ENCODE data around the gene VPS45. TPM values are rescaled to one million over a fixed set of nuclear protein-coding genes. Genes with fewer than 3 reads are reported as not detected.

The VPS45 gene
- total and polyA plus RNA-seq, 2 of the 8 experiments (the other 6 are each of a cell fraction or from before 2014, with no cell fraction given), result 19.1 to 27.6 TPM

DNA sequence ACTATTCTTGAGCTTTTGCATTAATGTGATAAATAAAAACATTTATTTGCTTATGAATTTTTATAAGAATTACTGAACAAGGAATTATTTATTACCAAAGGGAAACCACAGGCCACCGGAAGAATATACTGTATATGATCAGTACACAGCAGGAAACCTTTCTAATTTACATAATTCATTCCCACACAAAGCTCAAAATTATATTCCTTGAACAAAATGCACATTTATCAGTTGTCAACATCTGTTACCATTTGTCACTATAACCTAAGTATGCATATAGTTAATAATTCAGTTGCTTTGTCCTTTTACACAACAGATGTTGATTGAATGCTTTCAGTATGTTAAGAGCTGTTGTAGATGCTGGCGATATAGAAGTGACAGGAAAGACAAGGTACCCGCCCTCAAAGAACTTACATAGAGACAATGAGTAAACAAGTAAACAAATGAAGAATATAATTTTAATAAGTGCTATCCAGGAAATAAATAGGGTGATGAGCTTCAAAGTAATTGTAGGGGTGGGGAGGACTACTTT lies 27.2 kb downstream of the VPS45 start:
- 95% methylated on average over 3 of the region's 3 CpGs; no CpG with 5 or more reads in 1 of the 2 experiments for WGBS, 2 experiments (ENCODE audit: extremely low coverage in 1 of 2, insufficient coverage in 1 of 2, insufficient read length in 1 of 2, insufficient replicate concordance in 2 of 2, low coverage in 1 of 2, low lambda C conversion rate in 2 of 2, missing lambda C conversion rate in 1 of 2)
- Histone ChIP-seq H2AK5ac (ENCODE audit: low read depth, low read length) (no peak overlapping the region), H3K79me2 (ENCODE audit: control insufficient read depth in 1 of 2, insufficient read depth in 2 of 2, low read length in 2 of 2) (no peaks in the 10 kb centered on the region), H4K20me1 (replicated peaks in 1 of 2; ENCODE audit: control insufficient read depth in 1 of 2, insufficient read depth in 2 of 2, low read length in 2 of 2) (no peaks in the 10 kb centered on the region), H3K23ac (ENCODE audit: insufficient read length) (no peak overlapping the region), H2AFZ (ENCODE audit: low read length) (no peak overlapping the region), H3K27ac (ENCODE audit: low read depth, low read length) (no peak overlapping the region), H3K4me3 (ENCODE audit: extremely low read depth in 1 of 4, insufficient read depth in 2 of 4, low read depth in 3 of 4, low read length in 4 of 4) (no peak overlapping the region), H3K36me3 (ENCODE audit: control insufficient read depth in 2 of 4, insufficient read depth in 4 of 4, low read length in 3 of 4) (peaks cover 0 to 15% (median 0%) of the 10 kb centered on the region in 4 experiments; a peak in 3 of 8 replicates), H4K5ac (ENCODE audit: insufficient read length, low read depth, low read length) (no peak overlapping the region), H3K4me2 (ENCODE audit: insufficient read depth in 1 of 2, low read depth in 2 of 2, low read length in 2 of 2) (no peak overlapping the region), H4K91ac (replicated peaks; ENCODE audit: insufficient read length, low read length) (no peak overlapping the region), H3K23me2 (ENCODE audit: low read depth, low read length) (no peaks in the 10 kb centered on the region), H3K9me3 (ENCODE audit: insufficient read depth in 2 of 2, low read depth in 1 of 2, low read length in 1 of 2) (no peaks in the 10 kb centered on the region), H2BK12ac (ENCODE audit: low read depth, low read length) (no peak overlapping the region), H2BK20ac (ENCODE audit: low read length) (no peak overlapping the region), H3K14ac (ENCODE audit: insufficient read length) (no peak overlapping the region), H3K4me1 (replicated peaks in 1 of 4; ENCODE audit: control insufficient read depth in 3 of 4, insufficient read depth in 4 of 4, low read length in 3 of 4) (no peaks in the 10 kb centered on the region), H2BK5ac (ENCODE audit: low read depth, low read length) (no peak overlapping the region), H4K8ac (ENCODE audit: extremely low read depth, insufficient read depth, low read length) (no peak overlapping the region), H3K27me3 (replicated peaks in 1 of 4; ENCODE audit: control insufficient read depth in 3 of 4, extremely low read depth in 1 of 4, insufficient read depth in 3 of 4, low read length in 3 of 4) (no peaks in the 10 kb centered on the region), H3K4ac (replicated peaks; ENCODE audit: insufficient read length, low read depth, low read length) (no peak overlapping the region), H2BK120ac (replicated peaks; ENCODE audit: low read depth, low read length) (no peak overlapping the region), H3K18ac (ENCODE audit: extremely low read depth, low read length) (no peak overlapping the region), H3K9ac (replicated peaks in 1 of 4; ENCODE audit: extremely low read depth in 1 of 4, low read depth in 3 of 4, low read length in 3 of 4) (no peak overlapping the region), H2BK15ac (ENCODE audit: low read length) (no peak overlapping the region), H3K56ac (replicated peaks; ENCODE audit: insufficient read length, low read depth, low read length) (no peak overlapping the region), H3K79me1 (ENCODE audit: low read depth, low read length) (no peaks in the 10 kb centered on the region)
- ChIA-PET POLR2A (ENCODE audit: partially characterized antibody) (interaction anchor here (0.7 kb wide), 1 partner anchor 731 kb away, joined by 3 read pairs; no protein-coding TSS in a partner anchor), CTCF (ENCODE audit: partially characterized antibody) (interaction anchor here (1.0 to 1.1 kb wide), 3 partner anchors 27 to 90 kb away, joined by 4 to 7 read pairs (median 4); partner anchors contain the start of gene VPS45)
- FAIRE-seq (no peak), DNase-seq (ENCODE audit: low read depth in 1 of 2, low spot score in 2 of 2) (no peak)
- TF ChIP-seq YY1 (IDR thresholded peaks at IDR 0.05; ENCODE audit: low read depth, low read length), result no peak
- TF ChIP-seq CEBPB (IDR thresholded peaks at IDR 0.05; ENCODE audit: low read depth, low read length), result no peak
- no peak for TF ChIP-seq RAD21 (IDR thresholded peaks at IDR 0.05 in 1 of 2, conservative IDR thresholded peaks at IDR 0.05 in 1 of 2; ENCODE audit: low read depth in 2 of 2, low read length in 2 of 2)
- no peak for TF ChIP-seq TCF12 (IDR thresholded peaks at IDR 0.05; ENCODE audit: low read depth, low read length)
- TF ChIP-seq POU5F1 (IDR thresholded peaks at IDR 0.05; ENCODE audit: low read depth, low read length), result no peak
- TF ChIP-seq BACH1 (IDR thresholded peaks at IDR 0.05; ENCODE audit: low read length), result no peak
- TF ChIP-seq TBP (IDR thresholded peaks at IDR 0.05; ENCODE audit: low read depth, low read length), result no peak
- no peak for TF ChIP-seq EGR1 (IDR thresholded peaks at IDR 0.05; ENCODE audit: borderline replicate concordance, low read depth, low read length)
- TF ChIP-seq SP1 (IDR thresholded peaks at IDR 0.05; ENCODE audit: low read depth, low read length), result no peak

Measured in H1 (cell line).